RWPE2 (cell line): ENCODE results near the gene GCAT.

Experiments
- ATAC-seq: fragments of 200-7000 bp; cut with Tn5 transposase; 3 replicates; pipeline ENCODE4 v1.9.1; 2021; ENCODE audit warnings: low read depth
- DNase-seq: peaks from one replicate; pipeline ENCODE4 v3.0.0-alpha.2; 2020; ENCODE audit warnings: low spot score
- H3K27ac ChIP-seq: fragments of 450-650 bp; 2 replicates; pipeline ENCODE4 v1.5.1; 2017; ENCODE audit warnings: mild to moderate bottlenecking; ENCODE audit not compliant: poor library complexity, severe bottlenecking
- H3K27me3 ChIP-seq: fragments of 250-450 bp; sonication (Bioruptor Pico); 2 replicates; pipeline ENCODE4 v1.5.1; 2021; ENCODE audit warnings: mild to moderate bottlenecking, moderate library complexity; ENCODE audit not compliant: insufficient read depth, poor library complexity, severe bottlenecking
- H3K36me3 ChIP-seq: fragments of 250-450 bp; sonication (Bioruptor Pico); 2 replicates; pipeline ENCODE4 v1.5.1; 2020; ENCODE audit warnings: low read depth, mild to moderate bottlenecking, moderate library complexity
- H3K4me1 ChIP-seq: fragments of 250-450 bp; sonication (Bioruptor Pico); 2 replicates; pipeline ENCODE4 v1.5.1; 2021; ENCODE audit warnings: mild to moderate bottlenecking, moderate library complexity; ENCODE audit not compliant: insufficient read depth, poor library complexity, severe bottlenecking
- H3K4me3 ChIP-seq: fragments of 250-450 bp; sonication (Bioruptor Pico); 2 replicates; pipeline ENCODE4 v1.5.1; 2021; ENCODE audit warnings: mild to moderate bottlenecking, moderate library complexity; ENCODE audit not compliant: severe bottlenecking
- H3K9me3 ChIP-seq: fragments of 250-450 bp; sonication (Bioruptor Pico); 2 replicates; pipeline ENCODE4 v1.5.1; 2021; ENCODE audit warnings: mild to moderate bottlenecking, moderate library complexity; ENCODE audit not compliant: severe bottlenecking
- CTCF ChIP-seq: fragments of 450-650 bp; IDR thresholded peaks from one replicate; pipeline ENCODE4 v1.5.1; 2017; ENCODE audit warnings: mild to moderate bottlenecking, moderate library complexity; ENCODE audit not compliant: poor library complexity, severe bottlenecking

GCAT gene

GRCh38 chr22:37807410-37808293, at the start of gene GCAT:
Gene GCAT (plus strand): TSS chr22:37807934. CDS start chr22:37807968, 34 bp downstream.
- no peaks in the 10 kb centered on the region for H3K27me3 ChIP-seq
- DNase-seq (peak; percentile 94), ATAC-seq (peak; percentile 80)
- H3K4me3 ChIP-seq: peak within 1 kb of the TSS; percentile 56
- H3K4me1 ChIP-seq: peaks cover 2% of the 10 kb centered on the region
- no peak for TF ChIP-seq CTCF
- no peaks in the 10 kb centered on the region; the same call in 1 of the 2 replicates for H3K36me3 ChIP-seq
- H3K9me3 ChIP-seq: no peaks in the 10 kb centered on the region
- peak within 1 kb of the TSS; percentile 52 for H3K27ac ChIP-seq

GRCh38 chr22:37758694-37759093, 49.0 kb upstream of the GCAT start:
- no peaks in the 10 kb centered on the region for H3K9me3 ChIP-seq
- peaks cover 9% of the 10 kb centered on the region for H3K4me1 ChIP-seq
- H3K36me3 ChIP-seq: peaks cover 85% of the 10 kb centered on the region
- DNase-seq (no peak), ATAC-seq (no peak)
- no peak for TF ChIP-seq CTCF
- no peaks in the 10 kb centered on the region for H3K27me3 ChIP-seq
- no peak overlapping the region for H3K4me3 ChIP-seq
- no peak overlapping the region for H3K27ac ChIP-seq

GRCh38 chr22:37759281-37759680, 48.5 kb upstream of the GCAT start:
- Histone ChIP-seq H3K4me3 (no peak overlapping the region), H3K9me3 (no peaks in the 10 kb centered on the region), H3K27ac (no peak overlapping the region), H3K36me3 (peaks cover 84% of the 10 kb centered on the region), H3K27me3 (no peaks in the 10 kb centered on the region), H3K4me1 (peaks cover 6% of the 10 kb centered on the region)
- no peak for TF ChIP-seq CTCF
- no peak for ATAC-seq
- no peak for DNase-seq

- Histone ChIP-seq H3K27ac (no peak overlapping the region), H3K4me1 (peaks cover 6% of the 10 kb centered on the region), H3K4me3 (no peak overlapping the region), H3K9me3 (no peaks in the 10 kb centered on the region), H3K36me3 (peaks cover 84% of the 10 kb centered on the region), H3K27me3 (no peaks in the 10 kb centered on the region)
- DNase-seq (no peak), ATAC-seq (no peak)
- TF ChIP-seq CTCF: no peak
These were observed 47.6 kb upstream of the GCAT start for GRCh38 chr22:37760152-37760551.

GRCh38 chr22:37762389-37762836, 45.3 kb upstream of the GCAT start:
- Histone ChIP-seq H3K4me1 (peaks cover 6% of the 10 kb centered on the region), H3K36me3 (peaks cover 70% of the 10 kb centered on the region), H3K9me3 (no peaks in the 10 kb centered on the region), H3K27ac (peak overlapping the region; percentile 13), H3K27me3 (no peaks in the 10 kb centered on the region), H3K4me3 (no peak overlapping the region)
- no peak for DNase-seq
- no peak for TF ChIP-seq CTCF
- ATAC-seq: peak; percentile 72
